IMR-90 (cell line): ENCODE measurements around the gene KRR1. TPM values are rescaled to one million over a fixed set of nuclear protein-coding genes. Genes with fewer than 3 reads are reported as not detected.

Experiments
- ATAC-seq: fragments of 200-7000 bp; cut with Tn5 transposase; 2 replicates; pipeline ENCODE4 v1.9.1; 2020; ENCODE audit warnings: low read depth, mild to moderate bottlenecking, moderate library complexity
- BruUV-seq: library from RNA; stranded (reverse); fragments of 400-500 nt; replicated peaks from 2 replicates; lab custom pipeline; 2021; lab: Mats Ljungman, UMichigan
- CTCF ChIA-PET: fragments of 300-600 bp; formaldehyde crosslinking; extraction: SDS; loops from one replicate; lab custom pipeline; 2021; ENCODE audit warnings: antibody characterized with exemption; lab: Yijun Ruan, JAX
- POLR2A ChIA-PET: fragments of 300-600 bp; sonication (Branson Sonifier 250); formaldehyde crosslinking; loops from one replicate; lab custom pipeline; 2022; ENCODE audit warnings: antibody characterized with exemption; ENCODE audit not compliant: unreplicated experiment; lab: Charles Lee
- DNase-seq: peaks from one replicate; pipeline ENCODE4 v3.0.0; 2013
- H2AFZ ChIP-seq: replicated peaks from 2 replicates; pipeline ENCODE3; 2013; ENCODE audit warnings: low read length, mild to moderate bottlenecking; ENCODE audit not compliant: poor library complexity
- H2AK5ac ChIP-seq: 2 replicates; pipeline ENCODE4 v1.6.1; 2013; ENCODE audit warnings: low read depth, low read length, inconsistent platforms
- H2AK9ac ChIP-seq: replicated peaks from 2 replicates; pipeline ENCODE3; 2013; ENCODE audit warnings: mild to moderate bottlenecking, low read depth, low read length, moderate library complexity; ENCODE audit not compliant: poor library complexity
- H2BK120ac ChIP-seq: 2 replicates; pipeline ENCODE4 v1.6.1; 2013; ENCODE audit warnings: low read depth, low read length, inconsistent platforms
- H2BK15ac ChIP-seq: 3 replicates; pipeline ENCODE4 v1.6.1; 2013; ENCODE audit warnings: low read depth, low read length, inconsistent platforms
- H2BK20ac ChIP-seq: 2 replicates; pipeline ENCODE4 v1.6.1; 2013; ENCODE audit warnings: low read depth, mild to moderate bottlenecking, inconsistent platforms, low read length, moderate library complexity
- H2BK5ac ChIP-seq: 2 replicates; pipeline ENCODE4 v1.6.1; 2013; ENCODE audit warnings: mild to moderate bottlenecking, low read depth, low read length, inconsistent platforms; ENCODE audit not compliant: poor library complexity, severe bottlenecking
- H3K14ac ChIP-seq: replicated peaks from 2 replicates; pipeline ENCODE4 v1.6.1; 2013; ENCODE audit warnings: low read depth, low read length, inconsistent platforms
- H3K18ac ChIP-seq: 2 replicates; pipeline ENCODE4 v1.6.1; 2013; ENCODE audit warnings: low read depth, low read length, control low read depth
- H3K23ac ChIP-seq: 2 replicates; pipeline ENCODE4 v1.6.1; 2013; ENCODE audit warnings: low read depth, low read length, inconsistent platforms
- H3K27ac ChIP-seq: 2 replicates; pipeline ENCODE4 v1.5.1; 2013; ENCODE audit warnings: mild to moderate bottlenecking, control low read depth, low read length; ENCODE audit not compliant: insufficient read depth
- H3K27me3 ChIP-seq: 2 replicates; pipeline ENCODE4 v1.6.1; 2013; ENCODE audit warnings: low read length; ENCODE audit not compliant: control insufficient read depth, insufficient read depth
- H3K36me3 ChIP-seq: 2 replicates; pipeline ENCODE4 v1.6.1; 2013; ENCODE audit warnings: low read length, mixed read lengths; ENCODE audit not compliant: control insufficient read depth, insufficient read depth
- H3K4ac ChIP-seq: 2 replicates; pipeline ENCODE4 v1.6.1; 2013; ENCODE audit warnings: low read depth, low read length, inconsistent platforms
- H3K4me1 ChIP-seq: 2 replicates; pipeline ENCODE4 v1.6.1; 2013; ENCODE audit warnings: low read length, mixed read lengths; ENCODE audit not compliant: control insufficient read depth, insufficient read depth
- H3K4me2 ChIP-seq: 2 replicates; pipeline ENCODE4 v1.6.1; 2013; ENCODE audit warnings: low read depth, mild to moderate bottlenecking, control low read depth, low read length, moderate library complexity
- H3K4me3 ChIP-seq: 2 replicates; pipeline ENCODE4 v1.5.1; 2013; ENCODE audit warnings: low read depth, mild to moderate bottlenecking, control low read depth, low read length, moderate library complexity; ENCODE audit not compliant: insufficient read depth
- H3K56ac ChIP-seq: 2 replicates; pipeline ENCODE4 v1.6.1; 2013; ENCODE audit warnings: low read length, inconsistent platforms; ENCODE audit not compliant: insufficient read depth; ENCODE audit errors: extremely low read depth
- H3K79me1 ChIP-seq, 2 experiments: 2 replicates each; pipeline ENCODE4 v1.6.1; 2013; ENCODE audit warnings: low read length in 2 of 2, inconsistent platforms in 1 of 2, low read depth in 1 of 2
- H3K9ac ChIP-seq: 2 replicates; pipeline ENCODE4 v1.6.1; 2013; ENCODE audit warnings: low read depth, low read length, control low read depth
- H3K9me1 ChIP-seq: 2 replicates; pipeline ENCODE4 v1.6.1; 2013; ENCODE audit warnings: low read length, inconsistent platforms; ENCODE audit not compliant: insufficient read depth
- H3K9me3 ChIP-seq: 2 replicates; pipeline ENCODE4 v1.6.1; 2013; ENCODE audit warnings: low read length; ENCODE audit not compliant: control insufficient read depth, insufficient read depth
- H4K20me1 ChIP-seq: 2 replicates; pipeline ENCODE4 v1.6.1; 2013; ENCODE audit warnings: low read length, inconsistent platforms; ENCODE audit not compliant: insufficient read depth
- H4K5ac ChIP-seq: 2 replicates; pipeline ENCODE4 v1.6.1; 2013; ENCODE audit warnings: mild to moderate bottlenecking, low read depth, low read length, control low read depth
- H4K8ac ChIP-seq, 2 experiments: 2 replicates each; pipeline ENCODE4 v1.6.1; 2013; ENCODE audit warnings: low read depth in 2 of 2, low read length in 2 of 2, control low read depth in 1 of 2, inconsistent platforms in 1 of 2
- H4K91ac ChIP-seq: 2 replicates; pipeline ENCODE4 v1.6.1; 2013; ENCODE audit warnings: low read depth, low read length, inconsistent platforms; ENCODE audit not compliant: insufficient read depth
- BHLHE40 ChIP-seq: fragments of 150-350 bp; IDR thresholded peaks from 2 replicates; pipeline ENCODE4 v1.6.1; 2016; ENCODE audit warnings: mild to moderate bottlenecking, low read depth, low read length
- CHD1 ChIP-seq: IDR thresholded peaks from 2 replicates; pipeline ENCODE4 v1.6.1; 2012; ENCODE audit warnings: low read depth, low read length, improper control_type of control experiment
- ELK1 ChIP-seq: fragments of 150-350 bp; IDR thresholded peaks from 2 replicates; pipeline ENCODE4 v1.6.1; 2016; ENCODE audit warnings: low read depth, mild to moderate bottlenecking, low read length, moderate library complexity, borderline replicate concordance
- FOS ChIP-seq: fragments of 150-350 bp; IDR thresholded peaks from 2 replicates; pipeline ENCODE4 v1.6.1; 2016; ENCODE audit warnings: low read depth, low read length
- MAFK ChIP-seq: IDR thresholded peaks from 2 replicates; pipeline ENCODE4 v1.6.1; 2012; ENCODE audit warnings: low read depth, low read length, improper control_type of control experiment
- MAZ ChIP-seq: IDR thresholded peaks from 2 replicates; pipeline ENCODE4 v1.6.1; 2012; ENCODE audit warnings: low read depth, mild to moderate bottlenecking, low read length, improper control_type of control experiment, moderate library complexity, borderline replicate concordance
- MXI1 ChIP-seq: IDR thresholded peaks from 2 replicates; pipeline ENCODE4 v1.6.1; 2012; ENCODE audit warnings: low read depth, mild to moderate bottlenecking, low read length, moderate library complexity, borderline replicate concordance
- NFE2L2 ChIP-seq: fragments of 150-350 bp; IDR thresholded peaks from 2 replicates; pipeline ENCODE4 v1.6.1; 2016; ENCODE audit warnings: low read depth, mild to moderate bottlenecking, low read length
- POLR2A ChIP-seq: IDR thresholded peaks from 2 replicates; pipeline ENCODE4 v1.6.1; 2012; ENCODE audit warnings: mild to moderate bottlenecking, low read depth, low read length
- RCOR1 ChIP-seq: IDR thresholded peaks from 2 replicates; pipeline ENCODE4 v1.6.1; 2012; ENCODE audit warnings: mild to moderate bottlenecking, low read length, improper control_type of control experiment; ENCODE audit not compliant: insufficient replicate concordance
- RFX5 ChIP-seq: IDR thresholded peaks from 2 replicates; pipeline ENCODE4 v1.8.0; 2012; ENCODE audit warnings: low read depth, mild to moderate bottlenecking, low read length, moderate library complexity
- USF2 ChIP-seq: fragments of 150-350 bp; IDR thresholded peaks from 2 replicates; pipeline ENCODE4 v1.6.1; 2017; ENCODE audit warnings: mild to moderate bottlenecking, antibody characterized with exemption, low read length, low read depth
- WGBS, 2 experiments: methylation state at CpG; one replicate each; pipeline versions ENCODE4 v1.1.5 to v1.1.7; 2013; ENCODE audit warnings: missing lambda C conversion rate in 2 of 2; ENCODE audit not compliant: insufficient read length in 1 of 2; ENCODE audit errors: extremely low coverage in 2 of 2; 5-methylcytosine and 5-hydroxymethylcytosine counted together
- dilution Hi-C: fragments of 300-500 bp; cut with HindIII; formaldehyde crosslinking; loops from one replicate; pipeline ENCODE4 v1.14.3; 2018; ENCODE audit warnings: low sequenced_read_pairs; ENCODE audit not compliant: unreplicated experiment
- in situ Hi-C: fragments of 300-500 bp; cut with MboI; formaldehyde crosslinking; loops from 3 replicates; pipeline ENCODE4 v1.14.3; 2019; ENCODE audit warnings: low sequenced_read_pairs, inconsistent platforms, mixed read lengths
- intact Hi-C: fragments of 100-400 bp; cut with micrococcal nuclease; formaldehyde crosslinking; loops from 2 replicates; pipeline ENCODE4 v1.10.0; 2022
- polyA plus RNA-seq, 3 experiments: library from polyadenylated mRNA; depleted of rRNA; stranded (reverse); fragments of >200 nt; gene quantifications; 2 replicates each; pipeline ENCODE4 v1.2.3, GENCODE V29; 2012; ENCODE audit warnings: low replicate concordance in 1 of 3
- total RNA-seq: library from RNA; depleted of rRNA; stranded (reverse); fragments of >200 nt; gene quantifications from 2 replicates; pipeline ENCODE4 v1.2.3, GENCODE V29; 2012
- TF ChIP-seq, protein P1 (sequence below): conservative IDR thresholded peaks from 2 replicates; pipeline ENCODE4 v1.5.1; 2012; ENCODE audit warnings: mild to moderate bottlenecking, low read depth, low read length, improper control_type of control experiment

KRR1 gene
- total and polyA plus RNA-seq, 2 of the 4 experiments (the other 2 are of a cell fraction) = 18.3 to 31.4 TPM

- peaks cover 29% of the 10 kb centered on the region for H3K36me3 ChIP-seq
- BruUV-seq = no TSS peak
- no peak overlapping the region for H3K56ac ChIP-seq
- DNase-seq = no peak
- no CpG with 5 or more reads among the region's 2 CpGs for WGBS, 2 experiments
- in situ Hi-C loops (no loop called here), intact Hi-C loops (no loop called here), dilution Hi-C loops (no loop called here)
- no peak overlapping the region for H2AK5ac ChIP-seq
- ChIA-PET CTCF (no interaction called here), POLR2A (no interaction called here)
- H2AK9ac ChIP-seq = no peak overlapping the region
- H2BK120ac ChIP-seq = no peak overlapping the region
- H3K9me3 ChIP-seq = no peaks in the 10 kb centered on the region
- no peak overlapping the region for H2BK15ac ChIP-seq
- peaks cover 6% of the 10 kb centered on the region for H3K9me1 ChIP-seq
- H4K5ac ChIP-seq = no peak overlapping the region
- peaks cover 28 to 59% of the 10 kb centered on the region in 2 experiments for H3K79me1 ChIP-seq
- H2BK5ac ChIP-seq = no peak overlapping the region
- H4K20me1 ChIP-seq = 0 out of 2 replicates have a peak, but pooled peaks cover 3% of the 10 kb centered on the region
- no peak overlapping the region for H2BK20ac ChIP-seq
- H3K14ac ChIP-seq = no peak overlapping the region
- H3K18ac ChIP-seq = no peak overlapping the region
- no peak overlapping the region for H3K4me2 ChIP-seq
- H4K91ac ChIP-seq = no peak overlapping the region
- no peak overlapping the region for H3K9ac ChIP-seq
- no peak overlapping the region for H2AFZ ChIP-seq
- no peak overlapping the region for H3K27ac ChIP-seq
- H4K8ac ChIP-seq = no peak overlapping the region
- ATAC-seq = no peak
- H3K4me1 ChIP-seq = peaks cover 7% of the 10 kb centered on the region
- H3K27me3 ChIP-seq = no peaks in the 10 kb centered on the region
- no peak overlapping the region for H3K4ac ChIP-seq
- no peak overlapping the region for H3K4me3 ChIP-seq
- TF ChIP-seq CHD1 (no peak), MAFK (no peak), FOS (no peak), RCOR1 (no peak), ELK1 (no peak), MXI1 (no peak), MAZ (no peak), RFX5 (no peak), USF2 (no peak), POLR2A (no peak), NFE2L2 (no peak), BHLHE40 (no peak)
- TF ChIP-seq, protein P1, sequence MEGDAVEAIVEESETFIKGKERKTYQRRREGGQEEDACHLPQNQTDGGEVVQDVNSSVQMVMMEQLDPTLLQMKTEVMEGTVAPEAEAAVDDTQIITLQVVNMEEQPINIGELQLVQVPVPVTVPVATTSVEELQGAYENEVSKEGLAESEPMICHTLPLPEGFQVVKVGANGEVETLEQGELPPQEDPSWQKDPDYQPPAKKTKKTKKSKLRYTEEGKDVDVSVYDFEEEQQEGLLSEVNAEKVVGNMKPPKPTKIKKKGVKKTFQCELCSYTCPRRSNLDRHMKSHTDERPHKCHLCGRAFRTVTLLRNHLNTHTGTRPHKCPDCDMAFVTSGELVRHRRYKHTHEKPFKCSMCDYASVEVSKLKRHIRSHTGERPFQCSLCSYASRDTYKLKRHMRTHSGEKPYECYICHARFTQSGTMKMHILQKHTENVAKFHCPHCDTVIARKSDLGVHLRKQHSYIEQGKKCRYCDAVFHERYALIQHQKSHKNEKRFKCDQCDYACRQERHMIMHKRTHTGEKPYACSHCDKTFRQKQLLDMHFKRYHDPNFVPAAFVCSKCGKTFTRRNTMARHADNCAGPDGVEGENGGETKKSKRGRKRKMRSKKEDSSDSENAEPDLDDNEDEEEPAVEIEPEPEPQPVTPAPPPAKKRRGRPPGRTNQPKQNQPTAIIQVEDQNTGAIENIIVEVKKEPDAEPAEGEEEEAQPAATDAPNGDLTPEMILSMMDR = no peak
- no peak overlapping the region for H3K23ac ChIP-seq
These were observed 20.2 kb downstream of the KRR1 start for GRCh38 chr12:75491169-75491568.
